Pancreas (tissue), 10 donors: ENCODE results near the gene GAB1. TPM values are rescaled to one million over a fixed set of nuclear protein-coding genes. Genes with fewer than 3 reads are reported as not detected.

Source experiments
- ATAC-seq, 4 donors: fragments of 200-7000 bp; cut with Tn5 transposase; one replicate each; pipeline versions ENCODE4 v1.8.0 to v1.9.1; 2020; ENCODE audit warnings: mild to moderate bottlenecking in 4 of 4, moderate library complexity in 4 of 4
- DNase-seq, 6 donors: peaks; one replicate each; pipeline ENCODE4 v3.0.0-alpha.2; 2020
- FAIRE-seq: peaks from 2 replicates; lab custom pipeline; 2012; peaks lifted over from hg19 to GRCh38; lab: Jason Lieb, UNC
- H3K27ac ChIP-seq, 4 donors: fragments of 200-600 bp; sonication (generic); 1 replicate in 3 of 4; 2 replicates in 1 of 4; pipeline versions ENCODE4 v1.5.0 to v1.8.0; 2020
- H3K27me3 ChIP-seq, 4 donors: fragments of 200-600 bp; one replicate each; pipeline ENCODE4 v1.8.0; 2021
- H3K36me3 ChIP-seq, 3 donors: fragments of 200-600 bp; sonication (generic) in 1 of 3; one replicate each; pipeline versions ENCODE4 v1.5.0 to v1.8.0; 2020 to 2021
- H3K4me1 ChIP-seq, 3 donors: fragments of 200-600 bp; one replicate each; pipeline ENCODE4 v1.8.0; 2021
- H3K4me3 ChIP-seq, 4 donors: fragments of 200-600 bp; sonication (generic) in 2 of 4; one replicate each; pipeline versions ENCODE4 v1.5.0 to v1.8.0; 2020 to 2021
- H3K9me3 ChIP-seq, 4 donors: fragments of 200-600 bp; one replicate each; pipeline ENCODE4 v1.8.0; 2021
- WGBS, 2 donors: extraction: QIAGEN DNeasy Blood & Tissue Kit; methylation state at CpG; one replicate each; pipeline ENCODE4 v1.1.7; 2013; 5-methylcytosine and 5-hydroxymethylcytosine counted together
- intact Hi-C, 3 donors: fragments of 100-400 bp; cut with DNase I; formaldehyde crosslinking; loops; one replicate each; pipeline versions ENCODE4 v1.11.1 to v1.14.2; 2022
- polyA plus RNA-seq, 2 donors: library from polyadenylated mRNA; stranded (reverse); fragments of 200-250 nt; gene quantifications; one replicate each; pipeline ENCODE4 v1.2.3, GENCODE V29; 2013
- total RNA-seq, 6 donors: library from RNA; stranded (reverse); fragmentation: NEBNext Ultra II Directional in 4 of 6; extraction: Animal tissue kit (Norgen Biotek cat#: 25700) in 4 of 6; gene quantifications; one replicate each; pipeline versions ENCODE4 v1.2.1 to v1.2.4, GENCODE V29; 2021 to 2023
- TF ChIP-seq, protein P1 (sequence below), 4 donors: fragments of 200-600 bp; sonication (generic) in 3 of 4; IDR thresholded peaks; one replicate each; pipeline versions ENCODE4 v1.5.0 to v1.8.0; 2021; ENCODE audit warnings: antibody characterized with exemption in 4 of 4
- donor health status: healthy with polysubstance abuse.
- donor health status: DM: no; HTN: no; CAD: no; lungs with moderate emphysema.
- donor health status: DM: no; HTN: no; CAD: no.
- donor health status: control.
- donor health status: control.
- donor health status: Bipolar disorder and iron deficiency.
- donor health status: DM: yes; HTN: yes; CAD: no.
- donor health status: DM: no; HTN: no; CAD: no.
- donor health status: DM: no; HTN: no; CAD: no.
- donor health status: DM: yes; HTN: yes; CAD: no.

Gene GAB1
- total and polyA plus RNA-seq, 8 donors = 3.0 to 21.2 (median 9.9) TPM

DNA sequence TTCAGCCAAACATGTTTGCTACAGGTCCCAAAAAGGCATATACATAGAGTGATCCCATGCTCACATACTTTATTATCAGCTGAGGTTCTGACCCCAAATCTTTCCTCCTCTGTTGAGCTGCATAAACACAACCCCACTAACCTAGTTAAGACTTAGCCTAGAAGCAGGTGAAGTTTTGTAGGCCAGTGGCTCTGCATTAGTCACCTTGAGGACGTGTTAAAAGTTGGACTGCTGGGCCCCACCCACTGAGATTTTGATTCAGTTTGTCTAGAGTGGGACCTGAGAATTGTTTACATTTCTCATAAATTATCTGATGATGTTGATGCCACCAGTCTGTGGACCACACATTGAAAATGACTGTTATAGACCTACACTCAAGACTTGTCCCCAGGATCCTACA is 43.8 kb upstream of the GAB1 start:
- Histone ChIP-seq H3K9me3 (no peaks in the 10 kb centered on the region), H3K4me1 (no peaks in the 10 kb centered on the region), H3K27ac (no peak overlapping the region), H3K27me3 (no peaks in the 10 kb centered on the region), H3K36me3 (no peaks in the 10 kb centered on the region), H3K4me3 (no peak overlapping the region)
- TF ChIP-seq, protein P1, sequence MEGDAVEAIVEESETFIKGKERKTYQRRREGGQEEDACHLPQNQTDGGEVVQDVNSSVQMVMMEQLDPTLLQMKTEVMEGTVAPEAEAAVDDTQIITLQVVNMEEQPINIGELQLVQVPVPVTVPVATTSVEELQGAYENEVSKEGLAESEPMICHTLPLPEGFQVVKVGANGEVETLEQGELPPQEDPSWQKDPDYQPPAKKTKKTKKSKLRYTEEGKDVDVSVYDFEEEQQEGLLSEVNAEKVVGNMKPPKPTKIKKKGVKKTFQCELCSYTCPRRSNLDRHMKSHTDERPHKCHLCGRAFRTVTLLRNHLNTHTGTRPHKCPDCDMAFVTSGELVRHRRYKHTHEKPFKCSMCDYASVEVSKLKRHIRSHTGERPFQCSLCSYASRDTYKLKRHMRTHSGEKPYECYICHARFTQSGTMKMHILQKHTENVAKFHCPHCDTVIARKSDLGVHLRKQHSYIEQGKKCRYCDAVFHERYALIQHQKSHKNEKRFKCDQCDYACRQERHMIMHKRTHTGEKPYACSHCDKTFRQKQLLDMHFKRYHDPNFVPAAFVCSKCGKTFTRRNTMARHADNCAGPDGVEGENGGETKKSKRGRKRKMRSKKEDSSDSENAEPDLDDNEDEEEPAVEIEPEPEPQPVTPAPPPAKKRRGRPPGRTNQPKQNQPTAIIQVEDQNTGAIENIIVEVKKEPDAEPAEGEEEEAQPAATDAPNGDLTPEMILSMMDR (IDR thresholded peaks at IDR 0.05) = no peak
- no peak for ATAC-seq
- DNase-seq = no peak
- intact Hi-C loops = no loop called here
- WGBS, 2 donors = 89 to 97% methylated on average over 1 of the region's 1 CpG
- FAIRE-seq = no peak

DNA sequence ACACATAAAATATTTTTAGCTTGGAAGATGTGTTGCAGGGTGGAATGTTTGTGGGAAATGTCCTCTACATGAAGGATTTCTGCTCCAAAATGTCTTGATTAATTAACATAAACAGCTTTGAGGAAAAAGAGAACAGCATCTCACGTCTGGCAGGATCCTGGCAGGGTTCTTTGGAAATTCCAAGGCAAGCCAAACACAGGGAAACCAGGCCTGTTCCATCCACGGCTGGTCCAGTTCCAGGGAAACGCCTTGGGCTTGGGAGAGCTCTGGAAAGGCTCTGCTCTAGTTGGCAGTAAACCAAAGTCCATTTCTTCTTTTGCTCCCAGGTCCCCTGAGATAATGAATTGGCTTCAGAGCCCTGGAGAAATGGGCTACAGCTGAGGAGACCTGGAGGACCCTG is 42.4 kb upstream of the GAB1 start:
- H3K27me3 ChIP-seq = no peaks in the 10 kb centered on the region
- FAIRE-seq (peak; percentile 83), DNase-seq (peak in 3 of 6 donors; percentile 16 to 41 (median 32)), ATAC-seq (peak in 2 of 4 donors; percentile 35 to 51)
- no peak overlapping the region for H3K27ac ChIP-seq
- H3K4me1 ChIP-seq = no peaks in the 10 kb centered on the region
- H3K9me3 ChIP-seq = no peaks in the 10 kb centered on the region
- intact Hi-C loops = no loop called here
- H3K4me3 ChIP-seq = no peak overlapping the region
- no peaks in the 10 kb centered on the region for H3K36me3 ChIP-seq
- TF ChIP-seq, protein P1 (IDR thresholded peaks at IDR 0.05) = no peak
- WGBS, 2 donors = 21 to 35% methylated on average over 3 of the region's 3 CpGs

DNA sequence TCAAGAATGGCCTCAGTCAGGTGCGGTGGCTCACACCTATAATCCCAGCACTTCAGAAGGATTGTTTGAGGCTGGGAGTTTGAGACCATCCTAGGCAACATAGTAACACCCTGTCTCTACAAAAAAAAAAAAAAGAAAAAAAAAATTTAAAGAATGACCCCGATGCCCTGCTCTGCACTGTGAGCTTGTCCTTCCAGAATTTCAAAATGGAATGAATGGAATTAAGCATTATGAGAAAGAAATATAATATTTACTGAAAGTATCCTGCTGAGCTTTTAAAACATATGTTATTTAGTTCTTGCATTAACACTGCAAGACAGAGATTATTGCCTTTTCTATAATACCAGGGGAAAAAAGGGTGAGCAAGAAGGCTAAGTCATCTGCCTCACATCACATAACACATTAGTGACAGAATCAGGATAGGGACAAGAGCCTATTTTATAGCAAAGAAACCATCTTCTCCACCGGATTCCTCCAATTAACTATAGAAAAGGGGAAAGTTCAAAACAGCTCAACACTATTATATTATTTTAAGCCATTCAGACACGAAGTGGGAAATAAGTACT is 41.9 kb upstream of the GAB1 start:
- no peak overlapping the region for H3K27ac ChIP-seq
- WGBS, 2 donors = 76 to 79% methylated on average over 4 of the region's 4 CpGs

GRCh38 chr4:143296397-143297067 is 40.1 kb upstream of the GAB1 start:
- Histone ChIP-seq H3K9me3 (no peaks in the 10 kb centered on the region), H3K4me3 (no peak overlapping the region), H3K4me1 (no peaks in the 10 kb centered on the region), H3K27me3 (no peaks in the 10 kb centered on the region), H3K27ac (no peak overlapping the region), H3K36me3 (no peaks in the 10 kb centered on the region)
- ATAC-seq (no peak), DNase-seq (no peak), FAIRE-seq (no peak)
- TF ChIP-seq, protein P1 (IDR thresholded peaks at IDR 0.05) = no peak
- WGBS, 2 donors = 73 to 77% methylated on average over 6 of the region's 6 CpGs
- intact Hi-C loops = no loop called here

More for the DNA sequence above, 41.9 kb upstream of the GAB1 start:
- no peaks in the 10 kb centered on the region for H3K9me3 ChIP-seq
- no peaks in the 10 kb centered on the region for H3K4me1 ChIP-seq
- DNase-seq (no peak), FAIRE-seq (no peak), ATAC-seq (no peak)
- intact Hi-C loops = no loop called here
- H3K4me3 ChIP-seq = no peak overlapping the region
- TF ChIP-seq, protein P1 (IDR thresholded peaks at IDR 0.05) = no peak
- no peaks in the 10 kb centered on the region for H3K27me3 ChIP-seq
- no peaks in the 10 kb centered on the region for H3K36me3 ChIP-seq

GRCh38 chr4:143300860-143301259 is 35.8 kb upstream of the GAB1 start:
- no peak overlapping the region for H3K27ac ChIP-seq
- no peak for FAIRE-seq
- TF ChIP-seq, protein P1 (IDR thresholded peaks at IDR 0.05) = no peak
- 67% methylated on average over 2 of the region's 2 CpGs for WGBS, 2 donors
- intact Hi-C loops = no loop called here
- no peak for DNase-seq
- H3K36me3 ChIP-seq = no peaks in the 10 kb centered on the region
- H3K4me3 ChIP-seq = no peak overlapping the region
- ATAC-seq = no peak
- no peaks in the 10 kb centered on the region for H3K27me3 ChIP-seq
- H3K4me1 ChIP-seq = no peaks in the 10 kb centered on the region
- no peaks in the 10 kb centered on the region for H3K9me3 ChIP-seq
